HEK293 (cell line): ENCODE data around the gene PRSS1.

ENCODE experiments used
- CTCF ChIP-seq: fragments of 450-650 bp; formaldehyde crosslinking; IDR thresholded peaks from 2 replicates; pipeline ENCODE4 v1.5.1; 2016; ENCODE audit warnings: missing biosample characterization, missing genetic modification characterization
- ELK4 ChIP-seq: IDR thresholded peaks from 2 replicates; pipeline ENCODE4 v1.6.1; 2011; ENCODE audit warnings: mild to moderate bottlenecking, low read depth, low read length, borderline replicate concordance
- PATZ1 ChIP-seq: fragments of 450-650 bp; formaldehyde crosslinking; IDR thresholded peaks from 2 replicates; pipeline ENCODE4 v1.5.1; 2016; ENCODE audit warnings: missing biosample characterization, missing genetic modification characterization
- REST ChIP-seq: fragments of 450-650 bp; formaldehyde crosslinking; IDR thresholded peaks from 2 replicates; pipeline ENCODE4 v1.5.1; 2016; ENCODE audit warnings: missing biosample characterization, missing genetic modification characterization
- TCF7L2 ChIP-seq: IDR thresholded peaks from 2 replicates; pipeline ENCODE4 v1.6.1; 2011; ENCODE audit warnings: low read depth, mild to moderate bottlenecking, inconsistent platforms, low read length, moderate library complexity, borderline replicate concordance
- TRIM28 ChIP-seq: IDR thresholded peaks from 2 replicates; pipeline ENCODE4 v1.6.1; 2011; ENCODE audit warnings: low read length, control low read depth, borderline replicate concordance
- ZFP41 ChIP-seq: fragments of 450-650 bp; formaldehyde crosslinking; IDR thresholded peaks from 2 replicates; pipeline ENCODE4 v1.5.1; 2016; ENCODE audit warnings: missing biosample characterization, missing genetic modification characterization, borderline replicate concordance
- ZNF133 ChIP-seq: fragments of 450-650 bp; formaldehyde crosslinking; IDR thresholded peaks from 2 replicates; pipeline ENCODE4 v1.5.1; 2016; ENCODE audit warnings: missing biosample characterization, missing genetic modification characterization
- ZNF24 ChIP-seq: fragments of 450-650 bp; formaldehyde crosslinking; IDR thresholded peaks from 2 replicates; pipeline ENCODE4 v1.5.1; 2016; ENCODE audit warnings: missing biosample characterization, missing genetic modification characterization
- ZNF280C ChIP-seq: fragments of 450-650 bp; formaldehyde crosslinking; IDR thresholded peaks from 2 replicates; pipeline ENCODE4 v1.5.1; 2016; ENCODE audit warnings: missing biosample characterization, missing genetic modification characterization
- ZNF350 ChIP-seq: fragments of 450-650 bp; formaldehyde crosslinking; IDR thresholded peaks from 2 replicates; pipeline ENCODE4 v1.5.0; 2017; ENCODE audit warnings: missing biosample characterization, mild to moderate bottlenecking, missing genetic modification characterization
- ZNF354C ChIP-seq: fragments of 450-650 bp; formaldehyde crosslinking; IDR thresholded peaks from 2 replicates; pipeline ENCODE4 v1.5.1; 2016; ENCODE audit warnings: missing biosample characterization, missing genetic modification characterization, low read depth, borderline replicate concordance
- ZNF510 ChIP-seq: fragments of 450-650 bp; formaldehyde crosslinking; IDR thresholded peaks from 2 replicates; pipeline ENCODE4 v1.5.1; 2018; ENCODE audit warnings: mild to moderate bottlenecking, missing genetic modification characterization, missing biosample characterization; ENCODE audit not compliant: insufficient replicate concordance
- ZNF768 ChIP-seq: fragments of 450-650 bp; formaldehyde crosslinking; IDR thresholded peaks from 2 replicates; pipeline ENCODE4 v1.5.1; 2018; ENCODE audit warnings: missing biosample characterization, mild to moderate bottlenecking, missing genetic modification characterization

- TF ChIP-seq ZNF768 (no peak), REST (tag by site-specific recombination) (no peak), ZNF24 (tag by site-specific recombination) (no peak), CTCF (tag by site-specific recombination) (no peak), ZFP41 (tag by site-specific recombination) (no peak), ZNF350 (no peak), TRIM28 (no peak), ZNF354C (tag by site-specific recombination) (no peak), ZNF280C (tag by site-specific recombination) (no peak), ZNF510 (no peak), ELK4 (no peak), ZNF133 (no peak), PATZ1 (tag by site-specific recombination) (no peak), TCF7L2 (no peak)
Observed at GRCh38 chr7:142772673-142773072, 23.4 kb downstream of the PRSS1 start.
